ENCODE measurements around the gene SLC8B1. TPM values are rescaled to one million over a fixed set of nuclear protein-coding genes. Genes with fewer than 3 reads are reported as not detected.

Gene SLC8B1
- total and polyA plus RNA-seq, 2 donors (not counting 3 experiments of a cell fraction or from before 2014, with no cell fraction given) = 29.9 to 45.4 TPM

DNA sequence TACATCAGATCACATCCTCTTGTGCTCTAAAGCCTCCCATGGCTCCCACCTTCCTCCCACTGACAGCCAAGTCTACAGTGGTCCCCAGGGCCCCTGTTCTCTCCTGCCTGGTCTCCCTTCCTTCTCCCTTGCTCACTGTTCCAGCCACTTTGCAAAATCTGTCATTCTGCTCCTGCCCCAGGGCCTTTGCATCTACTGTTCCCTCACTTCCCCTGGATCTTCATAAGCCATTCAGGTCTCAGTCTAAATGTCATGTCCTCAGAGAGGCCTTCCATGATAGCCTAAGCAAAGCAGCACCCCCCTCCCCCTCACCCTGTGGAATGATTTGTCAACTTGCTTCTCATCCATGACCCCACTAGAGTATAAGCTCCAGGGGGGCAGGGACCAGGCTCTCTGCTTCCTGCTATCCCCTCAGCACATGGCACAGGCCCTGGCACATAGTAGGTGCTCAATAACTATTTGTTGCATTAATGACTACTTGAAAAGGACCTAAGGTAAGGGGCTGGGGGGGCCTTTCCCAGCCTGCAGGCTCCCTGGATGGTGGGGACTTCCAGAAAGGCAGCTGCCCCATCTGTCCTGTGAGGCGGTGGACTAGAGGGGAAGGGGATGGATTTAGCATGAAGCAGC, 5.0 kb downstream of the SLC8B1 start:
- Histone ChIP-seq H3K27ac (ENCODE audit: insufficient read depth, low read depth, low read length) (peak overlapping the region; percentile 15), H3K4me2 (ENCODE audit: insufficient read depth, low read length) (peak overlapping the region; percentile 8), H3K27me3 (ENCODE audit: control insufficient read depth in 2 of 2, insufficient read depth in 2 of 2, low read length in 2 of 2) (no peaks in the 10 kb centered on the region), H3K36me3 (ENCODE audit: control insufficient read depth in 2 of 2, extremely low read depth in 1 of 2, insufficient read depth in 2 of 2, low read length in 2 of 2) (no peaks in the 10 kb centered on the region), H2AFZ (ENCODE audit: low read depth, low read length) (no peak overlapping the region), H3K79me2 (ENCODE audit: control insufficient read depth, insufficient read depth, low read length) (peaks cover 6% of the 10 kb centered on the region), H3K9me1 (replicated peaks; ENCODE audit: control insufficient read depth, extremely low read depth, insufficient read depth, low read length) (no peaks in the 10 kb centered on the region), H3K9me3 (replicated peaks; ENCODE audit: control insufficient read depth, insufficient read depth, low read length) (no peaks in the 10 kb centered on the region), H3K4me1 (ENCODE audit: control insufficient read depth, extremely low read depth, insufficient read depth, low read length) (peaks cover 22% of the 10 kb centered on the region), H3K4me3 (replicated peaks in 1 of 3; ENCODE audit: insufficient read depth in 1 of 3, low read depth in 1 of 3, low read length in 3 of 3) (no peak overlapping the region), H3K9ac (replicated peaks; ENCODE audit: extremely low read depth, insufficient read depth, low read length) (no peak overlapping the region), H4K20me1 (replicated peaks; ENCODE audit: control insufficient read depth, extremely low read depth, insufficient read depth, low read length) (no peaks in the 10 kb centered on the region)
- no TSS peak for BruUV-seq (replicated peaks)
- DNase-seq (ENCODE audit: low read depth, low spot score) (no peak), FAIRE-seq (peak; percentile 12)
- no peak for TF ChIP-seq EZH2 (IDR thresholded peaks at IDR 0.05; ENCODE audit: borderline replicate concordance, low read depth, low read length, severe bottlenecking)
- no peak for TF ChIP-seq POLR2AphosphoS5 (IDR thresholded peaks at IDR 0.05; ENCODE audit: insufficient read depth, low read depth, low read length)
- TF ChIP-seq, protein P1, sequence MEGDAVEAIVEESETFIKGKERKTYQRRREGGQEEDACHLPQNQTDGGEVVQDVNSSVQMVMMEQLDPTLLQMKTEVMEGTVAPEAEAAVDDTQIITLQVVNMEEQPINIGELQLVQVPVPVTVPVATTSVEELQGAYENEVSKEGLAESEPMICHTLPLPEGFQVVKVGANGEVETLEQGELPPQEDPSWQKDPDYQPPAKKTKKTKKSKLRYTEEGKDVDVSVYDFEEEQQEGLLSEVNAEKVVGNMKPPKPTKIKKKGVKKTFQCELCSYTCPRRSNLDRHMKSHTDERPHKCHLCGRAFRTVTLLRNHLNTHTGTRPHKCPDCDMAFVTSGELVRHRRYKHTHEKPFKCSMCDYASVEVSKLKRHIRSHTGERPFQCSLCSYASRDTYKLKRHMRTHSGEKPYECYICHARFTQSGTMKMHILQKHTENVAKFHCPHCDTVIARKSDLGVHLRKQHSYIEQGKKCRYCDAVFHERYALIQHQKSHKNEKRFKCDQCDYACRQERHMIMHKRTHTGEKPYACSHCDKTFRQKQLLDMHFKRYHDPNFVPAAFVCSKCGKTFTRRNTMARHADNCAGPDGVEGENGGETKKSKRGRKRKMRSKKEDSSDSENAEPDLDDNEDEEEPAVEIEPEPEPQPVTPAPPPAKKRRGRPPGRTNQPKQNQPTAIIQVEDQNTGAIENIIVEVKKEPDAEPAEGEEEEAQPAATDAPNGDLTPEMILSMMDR (IDR thresholded peaks at IDR 0.05; ENCODE audit: extremely low read depth in 1 of 2, insufficient read depth in 1 of 2, low read depth in 1 of 2, low read length in 2 of 2) = no peak
- no peak for TF ChIP-seq FOS (IDR thresholded peaks at IDR 0.05; ENCODE audit: borderline replicate concordance, insufficient read depth, low read length)
- no peak for TF ChIP-seq GATA2 (IDR thresholded peaks at IDR 0.05; ENCODE audit: insufficient read depth, insufficient read length, low read depth, low read length)
- TF ChIP-seq, protein P2, sequence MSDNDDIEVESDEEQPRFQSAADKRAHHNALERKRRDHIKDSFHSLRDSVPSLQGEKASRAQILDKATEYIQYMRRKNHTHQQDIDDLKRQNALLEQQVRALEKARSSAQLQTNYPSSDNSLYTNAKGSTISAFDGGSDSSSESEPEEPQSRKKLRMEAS (IDR thresholded peaks at IDR 0.05; ENCODE audit: insufficient read depth, insufficient read length) = no peak
- no peak for TF ChIP-seq MYC (IDR thresholded peaks at IDR 0.05; ENCODE audit: low read depth, low read length)
- TF ChIP-seq POLR2A (IDR thresholded peaks at IDR 0.05; ENCODE audit: low read depth, low read length) = no peak
- no peak for TF ChIP-seq JUN (IDR thresholded peaks at IDR 0.05; ENCODE audit: borderline replicate concordance, insufficient read depth, insufficient read length, low read depth)
- intact Hi-C loops (cut with micrococcal nuclease) = loop anchor here (10.0 kb wide), 1 partner anchor 105 kb away; the partner anchor contains the start of gene TPCN1
- dilution Hi-C loops (cut with MboI; ENCODE audit: extremely low pct_ligation_motif_present, low sequenced_read_pairs) = no loop called here
- POLR2A ChIA-PET = no interaction called here
- CTCF ChIA-PET = interaction anchor here (1.2 kb wide), 1 partner anchor 96 kb away, joined by 4 read pairs; no protein-coding TSS in a partner anchor
